OCI-LY1 (cell line): ENCODE data around the gene MARCHF6.
"Not testable (repeated sequence)": the region's sequence is repeated elsewhere in the genome, so short reads cannot be mapped to it uniquely, and the experiment has no call there.

Experiments used
- H2AFZ ChIP-seq: fragments of 200-600 bp; sonication (generic), shearing (Covaris generic); 2 replicates; pipeline ENCODE4 v1.6.0; 2014; ENCODE audit warnings: antibody characterized with exemption, mild to moderate bottlenecking, low read length
- H3F3A ChIP-seq: fragments of 200-600 bp; sonication (generic), shearing (Covaris generic); 2 replicates; pipeline ENCODE4 v1.6.0; 2014; ENCODE audit warnings: mild to moderate bottlenecking, antibody characterized with exemption, low read length, moderate library complexity; ENCODE audit not compliant: insufficient read depth
- H3K27ac ChIP-seq: fragments of 200-600 bp; sonication (generic); 2 replicates; pipeline ENCODE4 v1.5.1; 2014; ENCODE audit warnings: low read length, mixed run types, mild to moderate bottlenecking, low read depth; ENCODE audit not compliant: poor library complexity, severe bottlenecking
- H3K27me3 ChIP-seq: fragments of 200-600 bp; sonication (generic); 2 replicates; pipeline ENCODE4 v1.6.0; 2014; ENCODE audit warnings: antibody characterized with exemption, mild to moderate bottlenecking, low read length, moderate library complexity; ENCODE audit not compliant: insufficient read depth
- H3K36me3 ChIP-seq: fragments of 200-600 bp; sonication (generic); 2 replicates; pipeline ENCODE4 v1.6.1; 2014; ENCODE audit warnings: mild to moderate bottlenecking, antibody characterized with exemption, low read length, moderate library complexity, mixed read lengths; ENCODE audit not compliant: insufficient read depth
- H3K4me1 ChIP-seq: fragments of 200-600 bp; sonication (generic); 2 replicates; pipeline ENCODE4 v1.5.1; 2014; ENCODE audit warnings: mild to moderate bottlenecking, low read length, moderate library complexity; ENCODE audit not compliant: insufficient read depth, severe bottlenecking
- H3K4me2 ChIP-seq: fragments of 200-600 bp; sonication (generic), shearing (Covaris generic); 2 replicates; pipeline ENCODE4 v1.6.1; 2014; ENCODE audit warnings: low read length
- H3K4me3 ChIP-seq: fragments of 200-600 bp; sonication (generic); 2 replicates; pipeline ENCODE4 v1.5.1; 2014; ENCODE audit warnings: low read length, low read depth, mild to moderate bottlenecking, mixed read lengths; ENCODE audit not compliant: poor library complexity, severe bottlenecking
- H3K79me2 ChIP-seq: fragments of 200-600 bp; shearing (Covaris generic); 2 replicates; pipeline ENCODE4 v1.6.1; 2016; ENCODE audit warnings: mixed run types, low read length, mixed read lengths; ENCODE audit not compliant: insufficient read depth
- H3K9ac ChIP-seq: fragments of 200-600 bp; sonication (generic), shearing (Covaris generic); 2 replicates; pipeline ENCODE4 v1.6.1; 2014; ENCODE audit warnings: mild to moderate bottlenecking, low read length, mixed read lengths
- H3K9me2 ChIP-seq: fragments of 200-600 bp; sonication (generic), shearing (Covaris generic); 2 replicates; pipeline ENCODE4 v1.6.1; 2014; ENCODE audit warnings: low read depth, mild to moderate bottlenecking, low read length, mixed read lengths
- H3K9me3 ChIP-seq: fragments of 200-600 bp; shearing (Covaris generic); 2 replicates; pipeline ENCODE4 v1.6.1; 2014; ENCODE audit warnings: low read length, mixed read lengths
- H4K20me1 ChIP-seq: fragments of 200-600 bp; sonication (generic), shearing (Covaris generic); 2 replicates; pipeline ENCODE4 v1.6.0; 2016; ENCODE audit warnings: mild to moderate bottlenecking, low read length; ENCODE audit not compliant: insufficient read depth
- EZH2 ChIP-seq: fragments of 200-600 bp; sonication (generic), shearing (Covaris generic); IDR thresholded peaks from 2 replicates; pipeline ENCODE4 v1.8.0; 2017; ENCODE audit warnings: borderline replicate concordance, mixed run types, mild to moderate bottlenecking, antibody characterized with exemption, low read length, moderate library complexity, mixed read lengths
- TF ChIP-seq, protein P1 (sequence below): fragments of 200-600 bp; sonication (generic), shearing (Covaris generic); IDR thresholded peaks from 2 replicates; pipeline ENCODE4 v1.5.1; 2017; ENCODE audit warnings: mild to moderate bottlenecking, antibody characterized with exemption, low read length, moderate library complexity, mixed read lengths

The MARCHF6 gene

DNA sequence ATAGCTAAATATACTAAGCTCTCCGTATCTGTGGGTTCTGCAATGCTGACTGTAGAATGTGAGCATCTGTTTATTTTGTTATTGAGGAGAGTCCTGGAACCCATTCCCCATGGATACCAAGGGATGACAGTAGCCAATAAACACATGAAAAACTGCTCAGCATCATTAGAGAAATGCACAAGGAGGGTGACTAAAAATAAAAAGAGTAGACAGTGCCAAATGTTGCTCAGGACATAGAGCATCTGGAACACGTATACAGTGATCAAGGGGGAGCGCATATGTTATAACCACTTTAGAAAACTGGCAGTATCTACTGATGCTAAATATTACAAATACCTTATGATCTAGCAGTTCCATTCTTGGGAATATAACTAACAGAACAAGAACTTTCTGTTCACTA, 31.0 kb downstream of the MARCHF6 start:
- Histone ChIP-seq H4K20me1 (no peaks in the 10 kb centered on the region), H3K36me3 (peaks cover 87% of the 10 kb centered on the region), H2AFZ (no peak overlapping the region), H3K4me3 (no peak overlapping the region), H3K27ac (no peak overlapping the region), H3K79me2 (peaks cover 8% of the 10 kb centered on the region), H3K4me2 (no peak overlapping the region), H3K9ac (no peak overlapping the region), H3F3A (no peaks in the 10 kb centered on the region), H3K4me1 (no peaks in the 10 kb centered on the region), H3K9me3 (no peaks in the 10 kb centered on the region), H3K9me2 (no peaks in the 10 kb centered on the region), H3K27me3 (no peaks in the 10 kb centered on the region)
- TF ChIP-seq, protein P1, sequence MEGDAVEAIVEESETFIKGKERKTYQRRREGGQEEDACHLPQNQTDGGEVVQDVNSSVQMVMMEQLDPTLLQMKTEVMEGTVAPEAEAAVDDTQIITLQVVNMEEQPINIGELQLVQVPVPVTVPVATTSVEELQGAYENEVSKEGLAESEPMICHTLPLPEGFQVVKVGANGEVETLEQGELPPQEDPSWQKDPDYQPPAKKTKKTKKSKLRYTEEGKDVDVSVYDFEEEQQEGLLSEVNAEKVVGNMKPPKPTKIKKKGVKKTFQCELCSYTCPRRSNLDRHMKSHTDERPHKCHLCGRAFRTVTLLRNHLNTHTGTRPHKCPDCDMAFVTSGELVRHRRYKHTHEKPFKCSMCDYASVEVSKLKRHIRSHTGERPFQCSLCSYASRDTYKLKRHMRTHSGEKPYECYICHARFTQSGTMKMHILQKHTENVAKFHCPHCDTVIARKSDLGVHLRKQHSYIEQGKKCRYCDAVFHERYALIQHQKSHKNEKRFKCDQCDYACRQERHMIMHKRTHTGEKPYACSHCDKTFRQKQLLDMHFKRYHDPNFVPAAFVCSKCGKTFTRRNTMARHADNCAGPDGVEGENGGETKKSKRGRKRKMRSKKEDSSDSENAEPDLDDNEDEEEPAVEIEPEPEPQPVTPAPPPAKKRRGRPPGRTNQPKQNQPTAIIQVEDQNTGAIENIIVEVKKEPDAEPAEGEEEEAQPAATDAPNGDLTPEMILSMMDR = no peak
- no peak for TF ChIP-seq EZH2

DNA sequence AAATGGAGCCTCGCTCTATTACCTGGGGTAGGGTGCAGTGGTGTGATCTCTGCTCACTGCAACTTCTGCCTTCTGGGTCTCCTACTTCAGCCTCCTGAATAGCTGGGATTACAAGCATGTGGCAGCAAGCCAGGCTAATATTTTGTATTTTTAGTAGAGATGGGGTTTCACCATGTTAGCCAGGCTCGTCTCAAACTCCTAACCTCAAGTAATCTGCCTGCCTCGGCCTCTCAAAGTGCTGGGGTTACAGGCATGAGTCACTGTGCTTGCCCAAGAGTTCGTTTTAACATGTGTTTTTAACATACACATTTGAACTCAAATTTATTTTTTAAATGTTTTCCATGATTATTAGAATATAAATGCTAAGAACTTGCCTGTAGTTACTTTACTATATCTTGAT, 34.2 kb downstream of the MARCHF6 start:
- no peaks in the 10 kb centered on the region for H3K4me1 ChIP-seq
- H3K9me3 ChIP-seq = no peaks in the 10 kb centered on the region
- peaks cover 83% of the 10 kb centered on the region for H3K36me3 ChIP-seq
- no peaks in the 10 kb centered on the region for H3K9me2 ChIP-seq
- no peaks in the 10 kb centered on the region for H3K79me2 ChIP-seq
- H3K4me2 ChIP-seq = no peak overlapping the region
- H4K20me1 ChIP-seq = no peaks in the 10 kb centered on the region
- H3K27me3 ChIP-seq = no peaks in the 10 kb centered on the region
- no peaks in the 10 kb centered on the region for H3F3A ChIP-seq
- H3K4me3 ChIP-seq = no peak overlapping the region
- TF ChIP-seq EZH2 = no peak
- TF ChIP-seq, protein P1 = no peak
- H3K9ac ChIP-seq = no peak overlapping the region
- no peak overlapping the region for H3K27ac ChIP-seq
- no peak overlapping the region for H2AFZ ChIP-seq

DNA sequence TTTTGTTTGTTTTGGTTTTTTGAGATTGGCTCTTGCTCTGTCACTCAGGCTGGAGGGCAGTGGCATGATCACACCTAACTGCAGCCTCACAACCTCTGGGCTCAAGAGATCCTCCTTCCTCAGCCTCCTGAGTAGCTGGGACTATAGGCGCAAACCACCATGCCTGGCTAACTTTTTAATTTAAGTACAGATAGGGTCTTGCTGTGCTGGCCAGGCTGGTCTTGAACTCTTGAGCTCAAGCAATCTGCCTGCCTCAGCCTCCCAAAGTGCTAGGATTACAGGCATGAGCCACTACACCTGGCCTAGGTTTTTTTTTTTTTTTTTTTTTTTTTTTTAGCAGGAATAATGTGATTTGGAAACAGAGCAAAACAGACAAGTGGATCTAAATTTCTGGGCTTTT, 37.6 kb downstream of the MARCHF6 start:
- Histone ChIP-seq H3K9ac (no peak overlapping the region), H3K4me1 (no peaks in the 10 kb centered on the region), H3K79me2 (no peaks in the 10 kb centered on the region), H4K20me1 (no peaks in the 10 kb centered on the region), H3K9me2 (no peaks in the 10 kb centered on the region), H3K36me3 (peaks cover 83% of the 10 kb centered on the region), H3F3A (no peaks in the 10 kb centered on the region), H3K4me2 (no peak overlapping the region), H3K27ac (no peak overlapping the region), H2AFZ (no peak overlapping the region), H3K27me3 (no peaks in the 10 kb centered on the region), H3K4me3 (no peak overlapping the region), H3K9me3 (no peaks in the 10 kb centered on the region)
- TF ChIP-seq EZH2 = no peak
- TF ChIP-seq, protein P1 = no peak

DNA sequence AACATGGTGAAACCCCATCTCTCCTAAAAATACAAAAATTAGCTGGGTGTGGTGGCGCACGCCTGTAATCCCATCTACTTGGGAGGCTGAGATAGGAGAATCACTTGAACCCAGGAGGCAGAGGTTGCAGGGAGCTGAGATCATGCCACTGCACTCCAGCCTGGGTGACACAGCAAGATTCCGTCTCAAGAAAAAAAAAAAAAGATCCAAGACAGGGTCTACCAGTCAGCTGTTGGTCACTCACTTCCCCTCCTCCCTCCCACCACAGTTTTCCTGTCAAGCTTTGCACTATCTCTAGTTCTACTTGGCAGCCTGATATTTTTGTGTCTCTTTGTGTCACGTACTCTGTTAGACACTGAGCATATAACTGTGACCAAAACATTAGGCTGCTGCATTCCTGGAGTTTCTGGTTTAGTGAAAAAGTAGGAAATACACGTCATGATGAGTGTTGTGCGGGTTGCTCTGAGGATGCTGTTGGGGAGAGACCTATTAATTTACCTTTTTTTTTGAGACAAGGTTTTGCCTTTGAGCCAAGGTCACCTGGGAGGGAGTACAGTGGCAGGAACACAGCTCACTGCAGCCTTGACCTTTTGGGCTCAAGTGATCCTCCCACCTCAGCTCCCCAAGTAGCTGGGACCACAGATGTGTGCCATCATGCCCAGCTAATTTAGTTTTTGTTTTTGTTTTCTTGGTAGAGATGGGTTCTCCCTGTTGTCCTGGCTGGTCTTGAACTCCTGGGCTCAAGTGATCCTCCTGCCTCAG, 39.3 kb downstream of the MARCHF6 start:
- peaks cover 87% of the 10 kb centered on the region for H3K36me3 ChIP-seq
- not testable (repeated sequence) for H3K9ac ChIP-seq, H3K9me3 ChIP-seq, H4K20me1 ChIP-seq, H3K27ac ChIP-seq, H3K9me2 ChIP-seq, H3K4me1 ChIP-seq, H3K27me3 ChIP-seq, H3F3A ChIP-seq, H3K79me2 ChIP-seq, H3K4me3 ChIP-seq, H3K4me2 ChIP-seq, H2AFZ ChIP-seq
